ENCODE results near the gene MTERF4. TPM values are rescaled to one million over a fixed set of nuclear protein-coding genes. Genes with fewer than 3 reads are reported as not detected.

The MTERF4 gene
- total and polyA plus RNA-seq, 2 of the 13 experiments (the other 11 are each of a cell fraction or from before 2014, with no cell fraction given), result 50.5 to 59.8 TPM

DNA sequence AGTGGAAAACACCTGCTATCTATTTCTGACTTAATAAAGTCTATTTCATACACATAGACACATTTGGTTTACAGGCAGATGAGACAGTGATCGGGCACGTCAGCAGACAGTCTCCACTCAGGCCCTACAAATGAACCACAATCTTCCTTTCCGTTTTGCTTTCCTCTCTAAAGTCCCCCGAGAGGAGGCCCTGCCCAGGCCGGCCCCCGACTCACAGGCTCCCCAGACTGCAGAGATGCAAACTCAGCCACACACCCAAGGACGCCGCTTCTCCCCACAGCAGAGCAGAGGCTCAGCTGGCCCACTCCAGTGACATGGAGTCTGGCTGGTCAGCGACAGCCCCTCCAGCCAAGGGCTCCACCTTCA lies 9.3 kb upstream of the MTERF4 start (continued):
- TF ChIP-seq ZNF101 (CRISPR knock-in tag; IDR thresholded peaks at IDR 0.05; ENCODE audit: borderline replicate concordance, low read depth) (no peak), TBP (CRISPR knock-in tag; IDR thresholded peaks at IDR 0.05) (no peak)
- TF ChIP-seq, protein P1, sequence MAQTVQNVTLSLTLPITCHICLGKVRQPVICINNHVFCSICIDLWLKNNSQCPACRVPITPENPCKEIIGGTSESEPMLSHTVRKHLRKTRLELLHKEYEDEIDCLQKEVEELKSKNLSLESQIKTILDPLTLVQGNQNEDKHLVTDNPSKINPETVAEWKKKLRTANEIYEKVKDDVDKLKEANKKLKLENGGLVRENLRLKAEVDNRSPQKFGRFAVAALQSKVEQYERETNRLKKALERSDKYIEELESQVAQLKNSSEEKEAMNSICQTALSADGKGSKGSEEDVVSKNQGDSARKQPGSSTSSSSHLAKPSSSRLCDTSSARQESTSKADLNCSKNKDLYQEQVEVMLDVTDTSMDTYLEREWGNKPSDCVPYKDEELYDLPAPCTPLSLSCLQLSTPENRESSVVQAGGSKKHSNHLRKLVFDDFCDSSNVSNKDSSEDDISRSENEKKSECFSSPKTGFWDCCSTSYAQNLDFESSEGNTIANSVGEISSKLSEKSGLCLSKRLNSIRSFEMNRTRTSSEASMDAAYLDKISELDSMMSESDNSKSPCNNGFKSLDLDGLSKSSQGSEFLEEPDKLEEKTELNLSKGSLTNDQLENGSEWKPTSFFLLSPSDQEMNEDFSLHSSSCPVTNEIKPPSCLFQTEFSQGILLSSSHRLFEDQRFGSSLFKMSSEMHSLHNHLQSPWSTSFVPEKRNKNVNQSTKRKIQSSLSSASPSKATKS (CRISPR knock-in tag; IDR thresholded peaks at IDR 0.05), result no peak

- peaks cover 7 to 36% of the 10 kb centered on the region in 2 experiments; a peak in 4 of 5 replicates for H3K36me3 ChIP-seq (replicated peaks in 1 of 2; ENCODE audit: control insufficient read depth in 1 of 2, insufficient read depth in 2 of 2, low read length in 2 of 2)
- intact Hi-C loops (cut with micrococcal nuclease; ENCODE audit: unreplicated experiment), result no loop called here
- FAIRE-seq (no peak), ATAC-seq (peak; percentile 17; the same call in 1 of the 3 replicates), DNase-seq (ENCODE audit: low spot score) (no peak)
- no peaks in the 10 kb centered on the region for H4K20me1 ChIP-seq (ENCODE audit: insufficient read depth, low read length)
- H3K27me3 ChIP-seq (ENCODE audit: control insufficient read depth in 1 of 2, insufficient read depth in 2 of 2, low read length in 2 of 2), result no peaks in the 10 kb centered on the region
- no peak overlapping the region for H3K4me3 ChIP-seq (replicated peaks in 1 of 3; ENCODE audit: insufficient read depth in 1 of 3, low read depth in 2 of 3, low read length in 3 of 3)
- no peaks in the 10 kb centered on the region for H3K79me2 ChIP-seq (ENCODE audit: insufficient read depth, low read length)
- in situ Hi-C loops (cut with HindIII; ENCODE audit: extremely low pct_ligation_motif_present, low pct_unique_long_range_greater_than_20kb), result no loop called here
- BruUV-seq (replicated peaks), result no TSS peak
- WGBS (ENCODE audit: low lambda C conversion rate), result 95% methylated on average over 13 of the region's 19 CpGs
- H3K27ac ChIP-seq (ENCODE audit: extremely low read length, insufficient read depth, low read length), result no peak overlapping the region
- ChIA-PET CTCF (ENCODE audit: low intra/inter-chr PET ratio, low total read pairs) (no interaction called here), POLR2A (no interaction called here)
- no peaks in the 10 kb centered on the region for H3K9me3 ChIP-seq (ENCODE audit: low read length)
- no peaks in the 10 kb centered on the region for H3K4me1 ChIP-seq (ENCODE audit: insufficient read depth, low read length)
- no peak overlapping the region for H2AFZ ChIP-seq (ENCODE audit: low read length)
- H3K4me2 ChIP-seq (ENCODE audit: low read depth, low read length), result no peak overlapping the region
- H3K9ac ChIP-seq (ENCODE audit: insufficient read depth, low read depth, low read length), result no peak overlapping the region
- TF ChIP-seq MTERF4 (CRISPR knock-in tag; IDR thresholded peaks at IDR 0.05) (no peak), NFE2L1 (CRISPR knock-in tag; IDR thresholded peaks at IDR 0.05; ENCODE audit: borderline replicate concordance) (no peak), LCORL (IDR thresholded peaks at IDR 0.05) (no peak), LCORL (CRISPR knock-in tag; IDR thresholded peaks at IDR 0.05) (no peak), ARNT (IDR thresholded peaks at IDR 0.05) (no peak), PITX1 (CRISPR knock-in tag; IDR thresholded peaks at IDR 0.05) (no peak), TEAD3 (CRISPR knock-in tag; optimal IDR thresholded peaks at IDR 0.05; ENCODE audit: borderline replicate concordance) (no peak), HNF4G (IDR thresholded peaks at IDR 0.05; ENCODE audit: borderline replicate concordance, low read depth, low read length) (no peak), HNF4G (CRISPR knock-in tag; IDR thresholded peaks at IDR 0.05; ENCODE audit: borderline replicate concordance, low read depth) (no peak), ZNF124 (CRISPR knock-in tag; IDR thresholded peaks at IDR 0.05) (no peak)
- TF ChIP-seq, protein P2, sequence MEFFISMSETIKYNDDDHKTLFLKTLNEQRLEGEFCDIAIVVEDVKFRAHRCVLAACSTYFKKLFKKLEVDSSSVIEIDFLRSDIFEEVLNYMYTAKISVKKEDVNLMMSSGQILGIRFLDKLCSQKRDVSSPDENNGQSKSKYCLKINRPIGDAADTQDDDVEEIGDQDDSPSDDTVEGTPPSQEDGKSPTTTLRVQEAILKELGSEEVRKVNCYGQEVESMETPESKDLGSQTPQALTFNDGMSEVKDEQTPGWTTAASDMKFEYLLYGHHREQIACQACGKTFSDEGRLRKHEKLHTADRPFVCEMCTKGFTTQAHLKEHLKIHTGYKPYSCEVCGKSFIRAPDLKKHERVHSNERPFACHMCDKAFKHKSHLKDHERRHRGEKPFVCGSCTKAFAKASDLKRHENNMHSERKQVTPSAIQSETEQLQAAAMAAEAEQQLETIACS (CRISPR knock-in tag; IDR thresholded peaks at IDR 0.05), result no peak
- TF ChIP-seq, protein P3, sequence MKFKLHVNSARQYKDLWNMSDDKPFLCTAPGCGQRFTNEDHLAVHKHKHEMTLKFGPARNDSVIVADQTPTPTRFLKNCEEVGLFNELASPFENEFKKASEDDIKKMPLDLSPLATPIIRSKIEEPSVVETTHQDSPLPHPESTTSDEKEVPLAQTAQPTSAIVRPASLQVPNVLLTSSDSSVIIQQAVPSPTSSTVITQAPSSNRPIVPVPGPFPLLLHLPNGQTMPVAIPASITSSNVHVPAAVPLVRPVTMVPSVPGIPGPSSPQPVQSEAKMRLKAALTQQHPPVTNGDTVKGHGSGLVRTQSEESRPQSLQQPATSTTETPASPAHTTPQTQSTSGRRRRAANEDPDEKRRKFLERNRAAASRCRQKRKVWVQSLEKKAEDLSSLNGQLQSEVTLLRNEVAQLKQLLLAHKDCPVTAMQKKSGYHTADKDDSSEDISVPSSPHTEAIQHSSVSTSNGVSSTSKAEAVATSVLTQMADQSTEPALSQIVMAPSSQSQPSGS (CRISPR knock-in tag; IDR thresholded peaks at IDR 0.05), result no peak
- TF ChIP-seq, protein P4, sequence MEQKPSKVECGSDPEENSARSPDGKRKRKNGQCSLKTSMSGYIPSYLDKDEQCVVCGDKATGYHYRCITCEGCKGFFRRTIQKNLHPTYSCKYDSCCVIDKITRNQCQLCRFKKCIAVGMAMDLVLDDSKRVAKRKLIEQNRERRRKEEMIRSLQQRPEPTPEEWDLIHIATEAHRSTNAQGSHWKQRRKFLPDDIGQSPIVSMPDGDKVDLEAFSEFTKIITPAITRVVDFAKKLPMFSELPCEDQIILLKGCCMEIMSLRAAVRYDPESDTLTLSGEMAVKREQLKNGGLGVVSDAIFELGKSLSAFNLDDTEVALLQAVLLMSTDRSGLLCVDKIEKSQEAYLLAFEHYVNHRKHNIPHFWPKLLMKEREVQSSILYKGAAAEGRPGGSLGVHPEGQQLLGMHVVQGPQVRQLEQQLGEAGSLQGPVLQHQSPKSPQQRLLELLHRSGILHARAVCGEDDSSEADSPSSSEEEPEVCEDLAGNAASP (CRISPR knock-in tag; IDR thresholded peaks at IDR 0.05; ENCODE audit: borderline replicate concordance), result no peak
Measured at GRCh38 chr2:241110607-241111439, 8.7 kb upstream of the MTERF4 start.
